ENCODE data around the gene PPP4R2.

DNA sequence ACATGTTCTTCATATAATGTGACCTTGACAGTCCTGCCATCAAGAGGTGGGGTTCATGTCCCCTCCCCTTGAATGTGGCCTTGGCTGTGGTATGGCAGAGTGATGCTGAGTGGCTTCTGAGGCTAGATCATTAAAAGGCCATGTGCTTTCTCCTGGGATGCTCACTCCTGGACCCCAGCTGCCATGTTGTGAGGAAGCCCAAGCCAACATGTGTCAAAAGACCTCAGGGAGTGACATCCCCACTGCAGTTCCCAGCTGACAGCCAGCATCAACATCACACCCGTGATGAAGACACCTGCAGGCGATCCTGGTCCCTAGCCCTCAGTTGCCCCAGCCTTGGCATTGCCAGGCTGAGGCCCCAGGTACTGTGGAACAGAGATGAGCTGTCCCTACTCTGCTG is 101.4 kb downstream of the PPP4R2 start:
- TF ChIP-seq, protein P1, sequence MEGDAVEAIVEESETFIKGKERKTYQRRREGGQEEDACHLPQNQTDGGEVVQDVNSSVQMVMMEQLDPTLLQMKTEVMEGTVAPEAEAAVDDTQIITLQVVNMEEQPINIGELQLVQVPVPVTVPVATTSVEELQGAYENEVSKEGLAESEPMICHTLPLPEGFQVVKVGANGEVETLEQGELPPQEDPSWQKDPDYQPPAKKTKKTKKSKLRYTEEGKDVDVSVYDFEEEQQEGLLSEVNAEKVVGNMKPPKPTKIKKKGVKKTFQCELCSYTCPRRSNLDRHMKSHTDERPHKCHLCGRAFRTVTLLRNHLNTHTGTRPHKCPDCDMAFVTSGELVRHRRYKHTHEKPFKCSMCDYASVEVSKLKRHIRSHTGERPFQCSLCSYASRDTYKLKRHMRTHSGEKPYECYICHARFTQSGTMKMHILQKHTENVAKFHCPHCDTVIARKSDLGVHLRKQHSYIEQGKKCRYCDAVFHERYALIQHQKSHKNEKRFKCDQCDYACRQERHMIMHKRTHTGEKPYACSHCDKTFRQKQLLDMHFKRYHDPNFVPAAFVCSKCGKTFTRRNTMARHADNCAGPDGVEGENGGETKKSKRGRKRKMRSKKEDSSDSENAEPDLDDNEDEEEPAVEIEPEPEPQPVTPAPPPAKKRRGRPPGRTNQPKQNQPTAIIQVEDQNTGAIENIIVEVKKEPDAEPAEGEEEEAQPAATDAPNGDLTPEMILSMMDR (IDR thresholded peaks at IDR 0.05): no peak
- no peak for TF ChIP-seq POLR2A (IDR thresholded peaks at IDR 0.05)

Data from adrenal gland (tissue), 5 donors.